HG03108 (cell line): Measurements from ENCODE around the gene SENP2.
"Not testable (repeated sequence)": the region's sequence is repeated elsewhere in the genome, so short reads cannot be mapped to it uniquely, and the experiment has no call there.

ENCODE experiments used
- ATAC-seq: cut with Tn5 transposase; IDR thresholded peaks from one replicate; pipeline ENCODE4 v1.9.1; 2021; ENCODE audit warnings: moderate library complexity; ENCODE audit not compliant: unreplicated experiment

SENP2 gene

GRCh38 chr3:185647134-185647879, 61.2 kb downstream of the SENP2 start:
- no peak for ATAC-seq

GRCh38 chr3:185647880-185648210, 61.8 kb downstream of the SENP2 start:
- ATAC-seq, result no peak

- no peak for ATAC-seq
These were observed 62.3 kb downstream of the SENP2 start for GRCh38 chr3:185648396-185648795.

GRCh38 chr3:185649414-185649813, 63.3 kb downstream of the SENP2 start:
- no peak for ATAC-seq

GRCh38 chr3:185651971-185652370, 65.9 kb downstream of the SENP2 start:
- no peak for ATAC-seq

- no peak for ATAC-seq
These were observed 68.1 kb downstream of the SENP2 start for GRCh38 chr3:185653949-185654757.

- no peak for ATAC-seq
These were observed 68.7 kb downstream of the SENP2 start for GRCh38 chr3:185654758-185655145.

- ATAC-seq, result no peak
These were observed 69.6 kb downstream of the SENP2 start for GRCh38 chr3:185655426-185656320.

- ATAC-seq, result no peak
These were observed 70.3 kb downstream of the SENP2 start for GRCh38 chr3:185656321-185656840.

GRCh38 chr3:185657211-185657610, 71.1 kb downstream of the SENP2 start:
- no peak for ATAC-seq

- no peak for ATAC-seq
These were observed 71.8 kb downstream of the SENP2 start for GRCh38 chr3:185657691-185658503.

GRCh38 chr3:185658504-185658912, 72.4 kb downstream of the SENP2 start:
- ATAC-seq, result no peak

- ATAC-seq, result no peak
These were observed 72.8 kb downstream of the SENP2 start for GRCh38 chr3:185658943-185659342.

GRCh38 chr3:185659942-185660921, 74.1 kb downstream of the SENP2 start:
- peak; percentile 66 for ATAC-seq

GRCh38 chr3:185661296-185661695, 75.2 kb downstream of the SENP2 start:
- ATAC-seq, result not testable (repeated sequence)

- no peak for ATAC-seq
These were observed 75.7 kb downstream of the SENP2 start for GRCh38 chr3:185661772-185662171.

GRCh38 chr3:185663929-185664328, 77.8 kb downstream of the SENP2 start:
- ATAC-seq, result no peak

- ATAC-seq, result no peak
These were observed 81.5 kb downstream of the SENP2 start for GRCh38 chr3:185667574-185667973.
